ENCODE results near the gene ZNF334.

The ZNF334 gene

GRCh38 chr20:46512943-46513844 lies at the start of gene ZNF334:
ZNF334 (minus strand) TSS chr20:46513559; CDS start chr20:46512102, 1,457 bp downstream.
- DNase-seq, result no peak

DNA sequence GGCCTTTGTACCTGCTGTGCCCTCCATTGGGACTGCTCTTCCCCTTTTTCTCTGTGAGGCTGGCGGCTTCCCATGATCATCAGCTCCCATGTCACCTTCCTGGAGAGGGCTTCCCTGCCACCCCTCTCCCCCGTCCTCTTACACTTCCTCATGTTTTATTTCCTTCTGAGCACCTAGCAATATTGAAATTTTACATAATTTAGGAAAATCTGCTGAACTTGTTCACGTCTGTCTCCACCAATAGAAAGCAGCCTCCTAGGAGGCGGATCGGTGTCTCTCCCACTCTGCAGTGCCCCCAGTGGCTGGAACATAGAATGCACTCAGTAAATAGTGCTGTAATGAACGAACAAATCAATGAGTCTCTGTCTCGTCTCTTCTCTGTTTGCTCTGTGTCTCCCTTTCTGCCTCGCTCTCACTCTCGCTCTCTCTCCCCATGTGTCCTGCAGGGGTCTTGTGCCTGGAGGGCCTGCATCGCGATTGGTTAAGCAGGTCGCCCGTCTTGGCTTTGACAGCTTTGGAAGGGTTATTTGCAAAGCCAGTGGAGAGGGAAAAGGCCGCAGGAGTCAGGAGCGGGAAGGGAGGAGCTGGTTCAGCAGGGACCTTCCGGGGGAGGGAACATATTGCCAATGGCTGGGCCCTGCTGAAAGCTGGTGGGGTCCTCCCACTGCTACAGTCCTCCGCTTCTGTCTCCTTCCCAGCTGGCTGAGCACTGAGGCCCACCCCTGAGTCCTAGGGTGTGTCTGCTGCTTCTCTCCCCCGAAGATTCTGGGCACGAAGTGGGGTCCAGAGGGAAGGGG lies 49.2 kb upstream of the ZNF334 start:
- DNase-seq, result peak; percentile 71

GRCh38 chr20:46562009-46562372 lies 48.6 kb upstream of the ZNF334 start:
- DNase-seq, result no peak

GRCh38 chr20:46559685-46560440 lies 46.5 kb upstream of the ZNF334 start:
- DNase-seq, result no peak

DNA sequence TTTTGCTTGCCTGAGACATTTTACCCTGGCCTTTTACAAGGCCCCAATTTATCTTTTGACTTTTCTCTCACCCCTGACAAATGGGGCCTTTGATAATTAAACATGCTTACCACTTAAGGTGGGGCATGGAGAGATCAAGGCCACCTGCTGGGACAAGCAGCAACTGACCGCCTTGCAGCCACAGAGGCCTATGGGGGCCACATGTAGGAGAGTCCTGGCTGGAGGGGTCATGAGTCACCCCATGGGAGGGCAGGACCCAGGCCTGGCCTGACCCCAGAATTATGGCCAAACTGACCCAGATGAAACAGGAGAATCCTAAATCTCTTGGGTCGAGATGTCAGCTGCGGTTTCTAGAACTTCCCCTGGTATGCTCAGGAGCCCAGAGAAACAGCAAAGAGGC lies 45.6 kb upstream of the ZNF334 start:
- DNase-seq, result no peak

DNA sequence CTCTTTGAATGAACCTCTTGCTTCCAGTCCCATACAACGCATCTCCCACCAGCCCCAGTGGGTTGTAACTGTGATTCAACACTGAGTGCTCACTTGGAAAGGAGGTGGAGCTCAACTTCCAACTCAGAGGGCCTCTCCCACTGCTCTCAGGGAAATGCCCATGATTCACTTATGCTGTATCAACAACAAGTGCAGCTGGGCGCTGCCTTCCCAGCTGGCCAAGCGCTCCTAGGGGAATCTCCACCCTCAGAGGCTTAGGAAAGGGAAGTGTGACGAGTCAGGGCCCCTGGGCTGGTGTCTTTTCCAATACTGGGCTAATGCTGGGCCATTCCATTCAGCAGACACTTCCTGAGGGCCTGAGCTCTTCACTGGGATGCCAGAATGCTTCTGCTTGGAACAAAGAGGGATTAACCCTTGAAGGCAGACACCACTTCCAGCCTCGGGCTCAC lies 45.2 kb upstream of the ZNF334 start:
- DNase-seq, result no peak

DNA sequence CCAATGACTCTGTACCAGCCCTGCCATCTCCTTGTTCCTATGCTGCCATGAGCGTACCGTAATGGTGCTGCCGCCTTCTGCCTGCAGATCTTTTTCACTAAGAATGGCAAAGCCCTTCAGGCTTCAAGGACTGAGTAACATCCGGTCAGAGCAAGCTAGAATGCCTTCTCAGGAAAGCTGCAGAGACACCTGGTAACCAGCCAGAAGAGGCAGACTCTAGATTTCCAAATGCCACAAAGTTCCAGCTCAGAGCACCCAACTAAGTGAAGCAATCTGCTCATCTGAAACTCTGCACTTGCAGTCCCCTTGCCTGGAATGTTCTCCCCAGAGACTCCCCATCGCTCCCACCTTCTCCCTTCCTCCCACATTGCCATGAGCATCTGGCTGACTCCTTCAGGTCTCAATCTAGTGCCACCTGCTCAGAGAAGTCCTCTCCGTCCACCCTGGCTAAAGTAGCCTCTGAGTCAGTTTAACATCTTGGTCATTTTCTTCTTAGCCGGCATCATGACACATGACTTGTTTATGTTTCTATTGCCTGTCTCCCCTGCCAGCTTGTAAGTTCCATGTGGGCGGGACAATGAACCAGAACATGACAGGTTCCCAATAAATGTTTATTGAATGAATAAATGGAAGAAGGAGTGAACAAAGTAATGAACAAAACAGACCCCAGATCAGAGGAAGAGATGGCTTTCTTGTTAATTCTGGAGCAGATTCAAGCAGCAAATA lies 44.0 kb upstream of the ZNF334 start:
- peak; percentile 51 for DNase-seq

DNA sequence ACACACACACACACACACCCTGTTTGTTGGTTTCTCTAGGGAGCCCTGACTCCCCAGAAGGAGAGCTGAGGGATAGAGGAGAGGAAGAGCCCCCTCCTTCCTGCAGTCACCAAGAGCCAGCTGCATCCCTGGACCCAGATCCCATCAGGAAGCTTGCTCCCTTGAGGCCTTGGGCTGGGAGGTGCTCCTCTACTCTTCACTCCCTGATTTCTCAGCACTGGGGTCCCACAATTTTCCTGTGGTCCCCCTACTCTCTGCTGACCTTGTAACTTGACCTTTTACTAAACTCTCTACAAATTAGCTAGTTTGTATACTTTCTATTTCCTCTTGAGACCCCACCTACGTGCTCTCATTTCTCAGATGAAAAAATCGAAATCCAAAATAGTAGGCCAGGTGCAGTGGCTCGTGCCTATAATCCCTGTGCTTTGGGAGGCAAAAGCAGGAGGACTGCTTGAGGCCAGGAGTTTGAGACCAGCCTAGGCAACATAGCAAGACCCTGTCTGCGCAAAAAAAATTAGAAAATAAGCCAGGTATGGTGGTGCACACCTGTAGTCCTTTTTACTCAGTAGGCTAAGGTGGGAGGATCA lies 42.1 kb upstream of the ZNF334 start:
- no peak for DNase-seq

DNA sequence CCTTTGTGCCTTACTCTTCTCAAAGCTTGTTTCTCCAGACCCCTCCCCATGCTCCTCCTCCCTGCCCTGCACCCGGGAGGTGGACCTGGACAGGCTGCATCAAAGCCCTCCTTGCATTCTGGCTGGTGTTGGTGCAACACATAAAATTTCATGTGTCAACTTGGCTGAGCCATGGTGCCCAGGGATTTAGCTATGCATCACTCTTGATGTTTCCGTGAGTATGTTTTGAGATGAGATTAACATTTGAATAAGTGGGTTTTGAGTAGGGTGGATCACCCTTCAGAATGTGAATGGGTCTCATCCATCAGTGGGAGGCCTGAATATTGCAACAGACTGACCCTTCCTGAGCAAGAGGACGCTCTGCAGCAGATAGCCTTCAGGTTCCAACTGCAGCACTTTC lies 41.5 kb upstream of the ZNF334 start:
- no peak for DNase-seq

DNA sequence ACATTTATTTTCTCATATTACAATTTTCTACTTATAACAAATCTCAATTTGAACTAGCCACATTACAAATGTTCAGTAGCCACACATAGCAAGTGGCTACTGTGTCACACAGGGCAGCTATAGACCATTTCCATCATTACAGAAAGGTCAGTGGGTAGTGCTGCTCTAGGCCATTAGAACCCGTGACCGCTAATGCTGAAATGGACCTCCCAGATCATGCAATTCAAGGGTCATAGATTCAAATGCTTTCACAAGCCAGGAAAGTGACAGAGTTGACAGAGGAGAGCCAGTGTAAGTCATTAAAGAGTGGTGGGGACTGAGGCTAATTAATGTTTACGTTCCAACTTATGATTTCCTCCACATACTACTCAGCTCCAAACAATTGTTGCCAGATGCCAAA lies 40.6 kb upstream of the ZNF334 start:
- no peak for DNase-seq

DNA sequence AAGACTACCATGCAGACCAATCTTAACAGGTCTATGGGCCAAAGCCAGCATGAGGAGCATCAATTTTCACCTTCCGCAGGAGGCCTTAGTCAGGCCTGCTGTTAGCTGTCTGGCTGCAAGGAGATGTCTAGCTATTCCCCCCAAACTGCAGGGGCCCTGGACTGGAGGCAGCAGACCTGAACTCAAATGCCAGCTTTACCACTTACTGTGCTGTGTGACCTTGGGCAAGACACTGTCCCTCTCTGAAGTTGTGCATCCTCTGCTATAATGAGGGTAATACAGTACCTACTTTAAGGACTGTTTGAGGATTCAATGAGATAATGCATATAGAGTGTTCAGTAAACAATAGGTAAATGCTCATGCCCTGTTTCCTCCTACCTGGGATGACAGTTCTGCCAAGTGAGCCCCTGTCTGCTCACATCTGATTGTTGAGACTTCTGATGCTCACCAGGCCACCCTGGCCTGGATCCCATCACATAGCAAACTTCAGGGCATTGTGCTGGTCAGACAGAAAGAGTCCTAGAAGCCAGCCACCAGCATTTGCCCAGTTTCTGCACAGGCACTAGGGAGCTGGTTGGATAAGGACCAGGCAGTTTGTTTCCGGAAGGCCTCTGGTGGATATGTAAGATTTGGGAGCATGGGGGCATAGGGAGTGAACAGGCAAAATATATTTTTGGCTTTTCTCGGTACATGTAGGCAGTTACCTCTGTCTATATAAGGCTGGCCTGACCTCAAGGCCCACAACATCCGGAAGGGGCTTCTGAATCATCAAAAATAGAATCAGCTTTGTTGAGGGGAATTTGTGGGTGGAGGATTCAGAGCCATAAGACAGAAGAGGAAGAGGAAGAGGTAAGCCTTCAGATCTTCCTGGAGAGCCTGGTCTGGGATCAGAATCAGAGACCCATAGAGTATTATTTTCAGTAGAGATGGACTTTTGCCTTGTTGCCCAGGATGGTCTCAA lies 39.4 kb upstream of the ZNF334 start:
- peak; percentile 69 for DNase-seq

DNA sequence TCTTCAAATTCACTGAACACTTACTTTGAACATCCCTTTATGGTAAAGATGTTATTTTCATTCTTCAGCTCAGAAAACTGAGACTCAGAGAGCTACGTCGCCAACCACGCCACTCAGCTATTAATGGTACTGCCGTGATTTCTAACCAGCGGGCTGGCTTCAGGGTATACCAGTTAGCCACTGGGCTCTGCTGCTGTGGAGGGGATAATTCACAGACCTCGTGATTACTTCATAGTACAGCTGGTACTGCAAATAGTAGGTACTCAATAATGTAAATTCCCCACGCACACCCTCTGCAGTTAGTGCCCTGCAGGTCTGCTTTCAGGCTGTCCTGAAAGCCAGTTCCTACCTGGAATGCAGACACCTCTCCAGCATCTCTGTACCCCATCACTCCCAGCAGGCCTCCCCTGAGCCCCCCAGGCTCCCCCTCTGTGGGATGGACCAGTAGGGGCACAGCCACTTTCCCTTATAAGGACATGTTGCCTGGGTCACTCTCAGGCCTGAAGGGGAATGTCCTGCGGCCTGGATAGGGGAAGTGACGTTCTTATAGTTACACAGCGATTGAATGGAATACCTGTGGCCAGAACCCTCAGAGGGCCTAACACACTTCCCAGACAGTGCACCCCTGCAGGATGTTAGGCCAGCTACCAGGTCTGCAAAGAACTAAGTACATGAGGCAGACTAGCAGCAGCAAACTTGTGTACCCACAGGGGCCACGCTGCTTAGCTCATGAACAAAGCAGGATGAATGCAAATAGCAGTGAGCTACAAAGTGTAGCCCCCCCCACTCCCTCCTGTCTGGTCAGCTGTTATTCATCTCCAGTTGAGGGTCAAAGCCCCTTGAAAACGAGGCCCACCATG lies 38.4 kb upstream of the ZNF334 start:
- no peak for DNase-seq

DNA sequence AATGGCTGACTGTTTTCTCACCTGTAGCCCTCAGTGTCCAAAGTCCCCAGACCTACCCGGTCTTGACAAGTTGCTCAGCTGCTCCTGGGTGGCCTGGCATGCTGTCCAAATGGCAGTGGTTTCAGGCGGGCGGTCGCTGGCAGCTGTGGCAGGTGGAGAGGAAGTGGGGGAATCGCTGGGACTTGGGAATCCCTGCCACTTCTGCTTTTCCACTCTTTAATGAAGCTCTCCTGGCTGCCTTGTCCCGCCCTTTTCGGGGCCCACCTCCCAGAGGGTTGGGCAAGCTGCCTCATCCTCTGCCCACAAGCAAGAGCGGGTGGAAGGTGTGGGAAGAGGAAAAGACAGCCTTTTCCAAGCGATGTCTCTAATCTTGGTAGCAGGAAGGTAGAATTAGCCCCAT lies 37.1 kb upstream of the ZNF334 start, which contains the start of gene OCSTAMP:
OCSTAMP (minus strand) TSS at position 194 of the 400 bp plus-strand sequence; CDS start at position 100, 94 bp downstream.
- peak; percentile 73 for DNase-seq

DNA sequence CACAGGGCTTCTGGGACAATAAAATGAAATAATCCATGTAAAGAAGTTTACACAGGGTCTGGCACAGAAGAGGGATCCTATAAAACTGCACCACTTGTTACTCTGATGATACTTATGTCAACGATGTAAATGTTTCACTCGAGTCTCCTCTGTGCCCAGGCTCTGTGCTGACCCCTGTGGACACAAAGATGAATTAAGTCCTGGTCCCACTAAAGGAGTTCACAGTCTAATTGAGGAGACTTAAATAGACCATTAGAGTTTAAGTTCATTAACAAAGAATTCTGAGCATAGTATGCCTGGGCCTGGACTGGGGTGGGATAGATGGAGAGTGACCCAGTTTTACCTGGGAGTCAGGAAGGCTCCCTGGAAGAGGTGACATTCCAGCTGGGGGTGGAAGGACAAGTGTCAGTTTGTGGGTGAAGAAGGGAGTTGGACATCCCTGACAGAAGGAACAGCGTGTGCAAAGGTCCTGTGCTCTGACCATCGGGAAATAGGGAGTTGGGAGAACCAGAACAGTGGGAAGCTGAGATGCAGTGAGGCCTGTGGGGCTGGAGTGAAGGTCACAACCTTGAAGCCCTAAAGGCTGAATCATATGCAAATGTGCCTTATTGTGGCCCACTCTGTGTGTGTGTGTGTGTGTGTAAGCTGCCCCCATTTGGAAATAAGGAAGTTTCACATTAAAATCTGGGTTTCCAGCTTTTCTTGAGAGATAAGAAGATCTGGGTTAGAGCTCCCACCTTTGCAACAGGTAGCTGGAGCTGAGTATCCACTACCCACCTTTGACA lies 36.0 kb upstream of the ZNF334 start:
- no peak for DNase-seq

GRCh38 chr20:46548688-46549087 lies 35.3 kb upstream of the ZNF334 start:
- no peak for DNase-seq

DNA sequence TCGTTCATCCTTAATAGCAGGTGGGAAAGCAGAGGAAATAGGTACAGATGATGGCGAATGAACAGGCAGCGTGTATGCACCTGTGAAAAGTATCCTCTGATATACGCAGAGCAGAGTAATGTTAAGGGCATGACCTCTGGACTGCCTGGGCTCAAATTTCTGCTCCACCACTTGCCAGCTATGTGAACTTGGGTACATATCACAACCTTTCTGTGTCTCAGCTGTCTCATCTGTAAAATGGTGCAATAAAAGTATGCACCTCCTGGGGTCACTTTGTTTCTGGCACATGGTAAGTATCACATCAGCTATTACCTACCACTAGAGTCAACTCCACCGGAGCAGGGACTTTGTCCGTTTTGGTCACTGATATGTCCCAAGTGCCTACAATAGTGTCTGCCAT lies 34.6 kb upstream of the ZNF334 start:
- no peak for DNase-seq

DNA sequence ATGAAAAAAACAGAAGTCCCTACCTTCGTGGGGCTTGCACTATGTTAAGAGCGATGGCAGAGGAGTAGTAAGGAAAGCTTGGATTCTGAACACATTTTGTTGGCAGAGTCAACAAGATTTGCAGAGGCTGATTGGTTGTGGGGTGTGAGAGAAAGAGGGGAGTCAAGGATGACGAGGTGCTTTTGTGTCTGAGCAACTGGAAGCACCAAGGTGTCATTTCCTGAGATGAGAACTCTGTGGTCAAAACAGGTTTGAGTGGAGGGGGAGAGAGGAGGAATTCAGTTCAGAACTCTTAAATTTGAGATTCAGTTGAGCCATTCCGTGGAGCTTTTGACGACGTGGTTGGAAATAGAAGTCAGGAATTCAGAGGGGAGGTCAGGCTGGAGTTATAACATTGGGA lies 33.6 kb upstream of the ZNF334 start:
- no peak for DNase-seq

- no peak for DNase-seq
Observed at GRCh38 chr20:46546298-46546697, 32.9 kb upstream of the ZNF334 start.

DNA sequence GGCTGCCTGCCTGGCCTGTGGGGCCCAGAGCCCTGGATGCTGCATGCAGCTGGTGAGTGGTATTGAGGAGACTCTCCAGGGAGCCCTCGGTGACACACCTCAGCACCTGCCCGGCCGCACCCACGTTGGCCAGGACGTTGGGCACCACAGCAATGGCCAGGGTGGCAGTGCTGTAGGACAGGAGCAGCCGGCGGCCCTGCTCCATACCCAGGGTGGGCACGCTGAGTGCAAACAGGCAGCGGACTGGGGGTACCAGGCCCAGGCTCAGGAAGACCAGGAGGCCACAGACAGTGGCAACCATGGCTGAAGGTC lies 32.4 kb upstream of the ZNF334 start:
- no peak for DNase-seq

Data from RPMI8226 (cell line).